ENCODE results near the gene ABHD2.
"Not testable (repeated sequence)": the region's sequence is repeated elsewhere in the genome, so short reads cannot be mapped to it uniquely, and the experiment has no call there.

The ABHD2 gene

DNA sequence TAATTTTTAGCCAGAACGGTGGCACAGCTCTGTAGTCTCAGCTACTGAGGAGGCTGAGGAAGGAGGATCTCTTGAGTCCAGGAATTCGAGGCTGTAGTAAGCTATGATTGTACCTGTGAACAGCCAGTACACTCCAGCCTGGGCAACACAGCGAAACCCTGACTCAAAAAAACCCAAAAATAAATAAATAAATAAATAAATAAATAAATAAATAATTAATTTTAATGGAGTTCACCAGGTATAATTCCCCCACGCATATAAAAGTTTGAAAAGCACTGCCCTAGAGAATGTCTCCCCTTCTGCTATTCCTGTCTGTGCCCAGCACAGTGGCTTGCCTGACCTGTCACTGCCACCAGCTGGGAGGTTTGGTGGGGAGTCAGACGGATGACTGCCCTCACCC is 137.3 kb downstream of the ABHD2 start:
- Histone ChIP-seq H3K79me2 (no peaks in the 10 kb centered on the region), H3K4me3 (ENCODE audit: low read depth, low read length) (no peak overlapping the region), H3K9me3 (ENCODE audit: control insufficient read depth, low read length) (no peaks in the 10 kb centered on the region), H3K36me3 (ENCODE audit: control insufficient read depth, insufficient read depth, low read length) (no peaks in the 10 kb centered on the region), H3K27ac (no peak overlapping the region), H3K9ac (no peak overlapping the region), H3K4me1 (no peaks in the 10 kb centered on the region), H3K27me3 (ENCODE audit: control insufficient read depth, insufficient read depth, low read length) (no peaks in the 10 kb centered on the region), H2AFZ (no peak overlapping the region), H3K4me2 (ENCODE audit: low read length) (no peak overlapping the region)
- TF ChIP-seq, protein P1, sequence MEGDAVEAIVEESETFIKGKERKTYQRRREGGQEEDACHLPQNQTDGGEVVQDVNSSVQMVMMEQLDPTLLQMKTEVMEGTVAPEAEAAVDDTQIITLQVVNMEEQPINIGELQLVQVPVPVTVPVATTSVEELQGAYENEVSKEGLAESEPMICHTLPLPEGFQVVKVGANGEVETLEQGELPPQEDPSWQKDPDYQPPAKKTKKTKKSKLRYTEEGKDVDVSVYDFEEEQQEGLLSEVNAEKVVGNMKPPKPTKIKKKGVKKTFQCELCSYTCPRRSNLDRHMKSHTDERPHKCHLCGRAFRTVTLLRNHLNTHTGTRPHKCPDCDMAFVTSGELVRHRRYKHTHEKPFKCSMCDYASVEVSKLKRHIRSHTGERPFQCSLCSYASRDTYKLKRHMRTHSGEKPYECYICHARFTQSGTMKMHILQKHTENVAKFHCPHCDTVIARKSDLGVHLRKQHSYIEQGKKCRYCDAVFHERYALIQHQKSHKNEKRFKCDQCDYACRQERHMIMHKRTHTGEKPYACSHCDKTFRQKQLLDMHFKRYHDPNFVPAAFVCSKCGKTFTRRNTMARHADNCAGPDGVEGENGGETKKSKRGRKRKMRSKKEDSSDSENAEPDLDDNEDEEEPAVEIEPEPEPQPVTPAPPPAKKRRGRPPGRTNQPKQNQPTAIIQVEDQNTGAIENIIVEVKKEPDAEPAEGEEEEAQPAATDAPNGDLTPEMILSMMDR (IDR thresholded peaks at IDR 0.05) = no peak

DNA sequence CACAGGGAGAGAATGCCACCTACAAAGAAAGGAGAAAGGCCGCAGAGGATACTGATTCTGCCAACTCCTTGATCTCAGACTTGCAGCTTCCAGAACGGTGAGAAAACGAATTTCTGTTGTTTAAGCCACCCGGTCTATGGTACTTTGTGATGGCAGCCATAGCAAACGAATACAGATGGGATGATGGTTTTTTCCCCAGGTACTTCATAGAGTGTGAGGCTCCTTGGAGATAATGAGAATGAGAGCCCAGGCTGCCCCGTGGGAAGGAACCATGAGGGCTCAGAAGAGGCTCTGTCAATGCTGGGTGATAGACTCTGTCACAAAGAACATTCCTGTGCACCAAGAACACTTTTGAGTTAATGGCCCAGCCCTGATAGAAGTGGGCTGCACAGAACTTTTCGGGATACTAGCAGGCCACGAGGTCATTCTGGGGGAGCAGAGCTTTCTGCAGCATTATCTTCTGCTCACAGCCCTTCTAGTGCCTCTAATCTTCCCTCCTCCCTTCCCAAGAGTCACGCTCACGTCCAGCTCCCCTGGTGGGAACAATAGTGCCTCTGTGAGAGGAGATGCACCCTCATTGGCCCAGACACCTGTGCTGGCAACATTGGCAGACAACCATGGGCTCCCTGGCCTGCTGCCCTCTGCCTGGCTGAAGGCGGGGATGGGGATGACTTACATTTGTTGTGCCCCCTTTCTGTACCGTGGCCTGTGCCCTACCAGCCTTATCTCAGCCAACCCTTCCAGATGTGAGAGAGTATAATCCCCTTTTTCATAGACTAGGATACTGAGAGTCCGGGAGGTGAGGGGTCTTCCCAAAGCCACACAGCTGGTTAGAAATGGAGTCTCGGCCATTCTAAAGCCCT is 138.3 kb downstream of the ABHD2 start:
- H2AFZ ChIP-seq = no peak overlapping the region
- no peak overlapping the region for H3K9ac ChIP-seq
- no peaks in the 10 kb centered on the region for H3K27me3 ChIP-seq (ENCODE audit: control insufficient read depth, insufficient read depth, low read length)
- TF ChIP-seq, protein P1 (IDR thresholded peaks at IDR 0.05) = no peak
- H3K9me3 ChIP-seq (ENCODE audit: control insufficient read depth, low read length) = no peaks in the 10 kb centered on the region
- no peak overlapping the region for H3K4me2 ChIP-seq (ENCODE audit: low read length)
- H3K79me2 ChIP-seq = no peaks in the 10 kb centered on the region
- H3K4me1 ChIP-seq = no peaks in the 10 kb centered on the region
- no peaks in the 10 kb centered on the region for H3K36me3 ChIP-seq (ENCODE audit: control insufficient read depth, insufficient read depth, low read length)
- H3K4me3 ChIP-seq (ENCODE audit: low read depth, low read length) = no peak overlapping the region
- H3K27ac ChIP-seq = no peak overlapping the region

DNA sequence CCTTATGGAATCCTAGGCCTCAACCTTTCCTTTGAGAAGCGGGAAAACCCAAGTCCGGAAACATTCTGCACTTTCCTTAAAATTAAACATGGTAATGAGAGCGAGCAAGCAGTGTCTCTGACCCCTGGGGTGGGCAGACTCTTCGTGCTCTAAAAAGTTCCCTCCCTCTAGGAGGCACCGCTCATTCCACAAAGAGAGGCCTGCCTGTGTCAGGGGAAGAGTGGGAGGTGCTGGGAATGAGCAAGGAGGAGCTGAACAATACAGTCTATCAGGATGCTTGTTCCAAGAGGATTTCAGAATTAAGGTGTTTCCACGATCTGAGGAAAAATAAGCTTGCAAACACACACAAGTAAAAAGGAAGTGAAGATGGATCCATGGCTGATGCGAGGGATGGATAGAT is 139.2 kb downstream of the ABHD2 start:
- TF ChIP-seq, protein P1 (IDR thresholded peaks at IDR 0.05) = no peak
- Histone ChIP-seq H3K79me2 (no peaks in the 10 kb centered on the region), H3K9me3 (ENCODE audit: control insufficient read depth, low read length) (no peaks in the 10 kb centered on the region), H3K4me3 (ENCODE audit: low read depth, low read length) (no peak overlapping the region), H2AFZ (no peak overlapping the region), H3K27ac (no peak overlapping the region), H3K4me2 (ENCODE audit: low read length) (no peak overlapping the region), H3K9ac (no peak overlapping the region), H3K36me3 (ENCODE audit: control insufficient read depth, insufficient read depth, low read length) (no peaks in the 10 kb centered on the region), H3K27me3 (ENCODE audit: control insufficient read depth, insufficient read depth, low read length) (no peaks in the 10 kb centered on the region), H3K4me1 (no peaks in the 10 kb centered on the region)

DNA sequence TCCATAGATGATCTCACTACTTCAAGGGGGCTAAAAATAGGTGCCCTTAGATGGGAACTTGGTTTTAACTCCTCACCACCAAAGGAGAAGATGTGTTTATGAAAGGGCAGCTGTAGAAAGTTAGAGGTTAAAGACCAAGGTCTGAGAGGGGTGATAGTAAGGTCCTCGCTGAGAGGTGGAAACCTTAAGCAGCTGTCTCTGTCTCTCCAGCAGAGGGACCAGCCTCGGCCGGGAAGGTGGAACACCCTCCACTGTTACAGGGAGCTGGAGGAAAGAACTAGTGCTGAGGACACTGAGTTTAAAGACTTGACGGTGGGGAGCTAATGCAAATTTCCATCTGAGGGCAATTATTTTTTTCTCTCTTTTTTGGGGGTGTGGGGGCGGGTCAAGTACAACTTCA is 142.0 kb downstream of the ABHD2 start:
- no peak overlapping the region for H3K4me2 ChIP-seq (ENCODE audit: low read length)
- H3K79me2 ChIP-seq = no peaks in the 10 kb centered on the region
- no peak overlapping the region for H2AFZ ChIP-seq
- no peaks in the 10 kb centered on the region for H3K9me3 ChIP-seq (ENCODE audit: control insufficient read depth, low read length)
- H3K27me3 ChIP-seq (ENCODE audit: control insufficient read depth, insufficient read depth, low read length) = no peaks in the 10 kb centered on the region
- H3K27ac ChIP-seq = no peak overlapping the region
- no peaks in the 10 kb centered on the region for H3K4me1 ChIP-seq
- no peaks in the 10 kb centered on the region for H3K36me3 ChIP-seq (ENCODE audit: control insufficient read depth, insufficient read depth, low read length)
- TF ChIP-seq, protein P1 (IDR thresholded peaks at IDR 0.05) = no peak
- H3K9ac ChIP-seq = no peak overlapping the region
- no peak overlapping the region for H3K4me3 ChIP-seq (ENCODE audit: low read depth, low read length)

DNA sequence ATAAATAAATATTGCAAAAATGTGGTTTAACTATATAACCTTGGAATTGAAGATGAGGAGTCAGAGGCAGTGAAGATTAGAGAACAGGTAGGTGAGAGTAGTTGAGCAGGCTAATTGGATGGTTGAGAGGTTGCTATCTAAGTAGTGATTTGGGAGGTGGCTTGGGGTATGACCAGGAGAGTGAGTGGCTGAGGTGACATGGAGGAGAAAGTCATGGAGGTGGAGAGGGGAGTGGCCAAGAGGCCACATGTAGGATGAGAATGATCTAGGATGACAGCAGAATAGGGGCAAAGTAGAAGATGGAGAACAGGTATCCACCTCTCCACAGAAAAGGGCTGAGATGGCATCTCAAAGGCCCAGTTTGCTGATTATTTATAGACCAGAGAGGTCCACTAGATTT is 143.6 kb downstream of the ABHD2 start:
- no peaks in the 10 kb centered on the region for H3K79me2 ChIP-seq
- no peak overlapping the region for H3K9ac ChIP-seq
- no peaks in the 10 kb centered on the region for H3K4me1 ChIP-seq
- no peaks in the 10 kb centered on the region for H3K9me3 ChIP-seq (ENCODE audit: control insufficient read depth, low read length)
- no peak overlapping the region for H3K4me3 ChIP-seq (ENCODE audit: low read depth, low read length)
- H3K27ac ChIP-seq = no peak overlapping the region
- TF ChIP-seq, protein P1 (IDR thresholded peaks at IDR 0.05) = no peak
- H3K27me3 ChIP-seq (ENCODE audit: control insufficient read depth, insufficient read depth, low read length) = no peaks in the 10 kb centered on the region
- no peak overlapping the region for H3K4me2 ChIP-seq (ENCODE audit: low read length)
- H2AFZ ChIP-seq = no peak overlapping the region
- no peaks in the 10 kb centered on the region for H3K36me3 ChIP-seq (ENCODE audit: control insufficient read depth, insufficient read depth, low read length)

DNA sequence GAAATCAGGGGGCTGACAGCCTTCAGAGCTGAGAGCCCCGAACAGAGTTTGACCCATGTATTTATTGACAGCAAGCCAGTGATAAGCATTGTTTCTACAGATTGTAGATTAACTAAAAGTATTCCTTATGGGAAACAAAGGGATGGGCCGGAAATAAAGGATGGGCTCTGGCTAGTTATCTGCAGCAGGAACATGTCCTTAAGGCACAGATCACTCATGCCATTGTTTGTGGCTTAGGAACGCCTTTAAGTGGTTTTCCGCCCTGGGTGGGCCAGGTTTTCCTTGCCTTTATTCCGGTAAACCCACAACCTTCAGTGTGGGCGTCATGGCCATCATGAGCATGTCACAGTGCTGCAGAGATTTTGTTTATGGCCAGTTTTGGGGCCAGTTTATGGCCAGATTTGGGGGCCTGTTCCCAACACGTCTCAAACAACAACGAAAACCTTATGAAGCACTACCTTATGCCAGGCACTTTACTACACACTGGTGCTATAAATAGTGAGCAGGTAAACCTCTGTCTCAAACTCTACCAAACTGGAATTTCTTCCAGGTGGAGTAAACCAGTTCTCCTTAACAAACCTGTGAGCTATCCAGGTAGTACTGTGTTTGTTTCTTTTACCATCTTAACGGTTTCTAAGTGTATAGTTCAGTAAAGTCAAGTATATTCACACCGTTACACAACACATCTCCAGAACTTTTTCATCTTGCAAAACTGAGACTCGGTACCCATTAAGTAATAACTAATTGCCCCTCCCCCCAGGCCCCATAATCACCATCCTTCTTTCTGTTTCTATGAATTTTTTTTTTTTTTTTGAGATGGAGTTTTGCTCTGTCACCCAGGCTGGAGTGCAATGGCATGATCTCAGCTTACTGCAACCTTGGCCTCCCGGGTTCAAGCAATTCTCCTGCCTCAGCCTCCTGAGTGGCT is 151.9 kb downstream of the ABHD2 start:
- not testable (repeated sequence) for H3K27ac ChIP-seq; H3K27me3 ChIP-seq (ENCODE audit: control insufficient read depth, insufficient read depth, low read length); H2AFZ ChIP-seq; H3K9me3 ChIP-seq (ENCODE audit: control insufficient read depth, low read length); H3K4me3 ChIP-seq (ENCODE audit: low read depth, low read length); H3K79me2 ChIP-seq; H3K9ac ChIP-seq; H3K4me1 ChIP-seq; H3K36me3 ChIP-seq (ENCODE audit: control insufficient read depth, insufficient read depth, low read length); H3K4me2 ChIP-seq (ENCODE audit: low read length)

All from parathyroid adenoma (tissue), 2 donors.